Neural progenitor cell (in vitro differentiated cells): ENCODE data around the gene YIPF2.

ENCODE experiments used
- EZH2 ChIP-seq: fragments of 200-600 bp; sonication (generic); IDR thresholded peaks from 2 replicates; pipeline ENCODE4 v1.6.1; 2017; ENCODE audit warnings: antibody characterized with exemption, mild to moderate bottlenecking, moderate library complexity
- EZH2phosphoT487 ChIP-seq: fragments of 200-600 bp; sonication (generic); IDR thresholded peaks from 2 replicates; pipeline ENCODE4 v1.6.1; 2017; ENCODE audit warnings: antibody characterized with exemption
- TF ChIP-seq, protein P1 (sequence below): fragments of 200-600 bp; sonication (generic); IDR thresholded peaks from 2 replicates; pipeline ENCODE4 v1.5.1; 2017; ENCODE audit warnings: antibody characterized with exemption, mild to moderate bottlenecking

DNA sequence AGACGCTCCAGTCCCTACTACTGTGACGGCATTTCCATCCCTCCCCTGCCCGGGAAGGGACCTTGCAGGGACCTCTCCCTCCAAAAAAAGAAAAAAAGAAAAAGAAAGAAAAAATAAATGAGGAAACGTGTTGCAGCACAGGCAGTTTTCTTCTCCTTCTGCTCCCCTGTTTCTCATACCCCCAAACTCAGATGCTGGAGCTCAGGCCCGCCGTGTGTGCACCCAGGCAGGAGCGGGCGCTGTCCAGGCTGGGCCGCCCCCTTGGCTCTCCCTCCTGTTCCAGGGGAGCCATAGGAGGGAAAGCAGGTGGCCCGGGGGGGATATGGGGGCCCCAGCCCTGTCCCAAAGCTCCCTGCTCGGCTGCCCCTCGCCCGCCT is 5.8 kb downstream of the YIPF2 start:
- TF ChIP-seq, protein P1, sequence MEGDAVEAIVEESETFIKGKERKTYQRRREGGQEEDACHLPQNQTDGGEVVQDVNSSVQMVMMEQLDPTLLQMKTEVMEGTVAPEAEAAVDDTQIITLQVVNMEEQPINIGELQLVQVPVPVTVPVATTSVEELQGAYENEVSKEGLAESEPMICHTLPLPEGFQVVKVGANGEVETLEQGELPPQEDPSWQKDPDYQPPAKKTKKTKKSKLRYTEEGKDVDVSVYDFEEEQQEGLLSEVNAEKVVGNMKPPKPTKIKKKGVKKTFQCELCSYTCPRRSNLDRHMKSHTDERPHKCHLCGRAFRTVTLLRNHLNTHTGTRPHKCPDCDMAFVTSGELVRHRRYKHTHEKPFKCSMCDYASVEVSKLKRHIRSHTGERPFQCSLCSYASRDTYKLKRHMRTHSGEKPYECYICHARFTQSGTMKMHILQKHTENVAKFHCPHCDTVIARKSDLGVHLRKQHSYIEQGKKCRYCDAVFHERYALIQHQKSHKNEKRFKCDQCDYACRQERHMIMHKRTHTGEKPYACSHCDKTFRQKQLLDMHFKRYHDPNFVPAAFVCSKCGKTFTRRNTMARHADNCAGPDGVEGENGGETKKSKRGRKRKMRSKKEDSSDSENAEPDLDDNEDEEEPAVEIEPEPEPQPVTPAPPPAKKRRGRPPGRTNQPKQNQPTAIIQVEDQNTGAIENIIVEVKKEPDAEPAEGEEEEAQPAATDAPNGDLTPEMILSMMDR = no peak
- TF ChIP-seq EZH2 (no peak), EZH2phosphoT487 (no peak)
